Thoracic aorta (tissue), 2 donors: ENCODE data around the gene HOXC4. TPM values are rescaled to one million over a fixed set of nuclear protein-coding genes. Genes with fewer than 3 reads are reported as not detected.

Experiments
- ATAC-seq: fragments of 150-250 bp; one replicate; pipeline ENCODE4 v1.8.0; 2017; ENCODE audit warnings: low read depth; ENCODE audit not compliant: insufficient number of reproducible peaks, low FRiP score
- DNase-seq: peaks from one replicate; pipeline ENCODE4 v3.0.0-alpha.2; 2020; ENCODE audit warnings: low spot score
- H3K27ac ChIP-seq, 2 donors: fragments of 200-600 bp; sonication (generic); 1 replicate in 1 of 2; 2 replicates in 1 of 2; pipeline ENCODE4 v1.5.1; 2016; ENCODE audit warnings: mild to moderate bottlenecking in 2 of 2, moderate library complexity in 2 of 2
- H3K27me3 ChIP-seq: fragments of 200-600 bp; sonication (generic); replicated peaks from 2 replicates; pipeline ENCODE4 v1.6.0; 2016; ENCODE audit warnings: mild to moderate bottlenecking; ENCODE audit not compliant: insufficient read depth
- H3K36me3 ChIP-seq: fragments of 200-600 bp; sonication (generic); one replicate; pipeline ENCODE4 v1.5.1; 2016
- H3K4me1 ChIP-seq, 2 donors: fragments of 200-600 bp; sonication (generic); 1 replicate in 1 of 2; 2 replicates in 1 of 2; pipeline versions ENCODE4 v1.5.1 to v1.6.0; 2016; ENCODE audit warnings: low read depth in 2 of 2, mild to moderate bottlenecking in 1 of 2; ENCODE audit not compliant: control insufficient read depth in 1 of 2
- H3K4me3 ChIP-seq: fragments of 200-600 bp; sonication (generic); 2 replicates; pipeline ENCODE4 v1.5.1; 2016; ENCODE audit warnings: mild to moderate bottlenecking
- H3K9me3 ChIP-seq: fragments of 200-600 bp; sonication (generic); 2 replicates; pipeline ENCODE4 v1.5.1; 2016
- total RNA-seq, 2 donors: library from RNA; depleted of rRNA; stranded (reverse); fragments of >200 nt; gene quantifications; one replicate each; pipeline versions ENCODE4 v1.1.0 to v1.2.3, GENCODE V29; 2016
- TF ChIP-seq, protein P1 (sequence below): fragments of 200-600 bp; sonication (generic); IDR thresholded peaks from one replicate; pipeline ENCODE4 v1.5.1; 2019; ENCODE audit warnings: antibody characterized with exemption

The HOXC4 gene
- total RNA-seq, 2 donors from 2014 or later: 1.2 TPM; not detected in 1

DNA sequence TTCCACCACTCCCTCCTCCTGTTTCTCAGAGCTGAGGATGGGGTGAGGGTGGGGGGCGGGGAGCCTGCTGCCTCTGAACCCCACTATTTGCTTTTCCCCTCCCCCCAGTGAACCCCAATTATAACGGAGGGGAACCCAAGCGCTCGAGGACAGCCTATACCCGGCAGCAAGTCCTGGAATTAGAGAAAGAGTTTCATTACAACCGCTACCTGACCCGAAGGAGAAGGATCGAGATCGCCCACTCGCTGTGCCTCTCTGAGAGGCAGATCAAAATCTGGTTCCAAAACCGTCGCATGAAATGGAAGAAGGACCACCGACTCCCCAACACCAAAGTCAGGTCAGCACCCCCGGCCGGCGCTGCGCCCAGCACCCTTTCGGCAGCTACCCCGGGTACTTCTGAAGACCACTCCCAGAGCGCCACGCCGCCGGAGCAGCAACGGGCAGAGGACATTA lies 1.1 kb downstream of the HOXC4 start:
- ATAC-seq (no peak), DNase-seq (no peak)
- H3K4me1 ChIP-seq: peaks cover 7 to 18% of the 10 kb centered on the region in 2 donors
- H3K4me3 ChIP-seq: peak overlapping the region; percentile 75
- no peaks in the 10 kb centered on the region for H3K27me3 ChIP-seq
- no peaks in the 10 kb centered on the region for H3K9me3 ChIP-seq
- no peaks in the 10 kb centered on the region for H3K36me3 ChIP-seq
- H3K27ac ChIP-seq: no peak overlapping the region
- TF ChIP-seq, protein P1, sequence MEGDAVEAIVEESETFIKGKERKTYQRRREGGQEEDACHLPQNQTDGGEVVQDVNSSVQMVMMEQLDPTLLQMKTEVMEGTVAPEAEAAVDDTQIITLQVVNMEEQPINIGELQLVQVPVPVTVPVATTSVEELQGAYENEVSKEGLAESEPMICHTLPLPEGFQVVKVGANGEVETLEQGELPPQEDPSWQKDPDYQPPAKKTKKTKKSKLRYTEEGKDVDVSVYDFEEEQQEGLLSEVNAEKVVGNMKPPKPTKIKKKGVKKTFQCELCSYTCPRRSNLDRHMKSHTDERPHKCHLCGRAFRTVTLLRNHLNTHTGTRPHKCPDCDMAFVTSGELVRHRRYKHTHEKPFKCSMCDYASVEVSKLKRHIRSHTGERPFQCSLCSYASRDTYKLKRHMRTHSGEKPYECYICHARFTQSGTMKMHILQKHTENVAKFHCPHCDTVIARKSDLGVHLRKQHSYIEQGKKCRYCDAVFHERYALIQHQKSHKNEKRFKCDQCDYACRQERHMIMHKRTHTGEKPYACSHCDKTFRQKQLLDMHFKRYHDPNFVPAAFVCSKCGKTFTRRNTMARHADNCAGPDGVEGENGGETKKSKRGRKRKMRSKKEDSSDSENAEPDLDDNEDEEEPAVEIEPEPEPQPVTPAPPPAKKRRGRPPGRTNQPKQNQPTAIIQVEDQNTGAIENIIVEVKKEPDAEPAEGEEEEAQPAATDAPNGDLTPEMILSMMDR: no peak

- Histone ChIP-seq H3K36me3 (no peaks in the 10 kb centered on the region), H3K27me3 (no peaks in the 10 kb centered on the region), H3K27ac (no peak overlapping the region), H3K4me3 (no peak overlapping the region), H3K9me3 (no peaks in the 10 kb centered on the region), H3K4me1 (peaks cover 7 to 18% of the 10 kb centered on the region in 2 donors)
- DNase-seq (no peak), ATAC-seq (no peak)
- TF ChIP-seq, protein P1: no peak
Observed at GRCh38 chr12:54055552-54055951, 1.9 kb downstream of the HOXC4 start.

DNA sequence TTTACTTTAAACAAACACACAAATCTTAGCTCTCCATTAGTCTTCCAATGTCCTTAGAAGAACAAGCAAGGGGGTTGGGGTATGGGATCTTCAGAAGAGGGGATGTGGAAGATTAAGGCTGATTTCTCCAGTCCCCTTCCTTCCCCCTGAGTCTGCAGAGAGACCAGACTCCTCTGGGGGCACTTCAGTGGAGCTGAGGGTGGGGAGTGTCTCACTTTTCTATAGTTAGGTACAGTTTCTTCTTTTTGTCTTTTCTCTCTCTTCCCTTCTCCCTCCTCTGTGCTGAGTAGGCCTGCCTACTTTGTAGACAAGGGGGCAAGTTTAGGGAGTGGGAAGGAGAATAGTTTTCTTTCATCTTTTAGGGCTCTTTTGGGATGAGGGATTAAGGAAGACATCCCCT lies 2.5 kb downstream of the HOXC4 start:
- Histone ChIP-seq H3K27me3 (no peaks in the 10 kb centered on the region), H3K4me3 (no peak overlapping the region), H3K27ac (no peak overlapping the region), H3K9me3 (no peaks in the 10 kb centered on the region), H3K4me1 (peaks cover 7 to 18% of the 10 kb centered on the region in 2 donors), H3K36me3 (no peaks in the 10 kb centered on the region)
- ATAC-seq (no peak), DNase-seq (no peak)
- TF ChIP-seq, protein P1: no peak

DNA sequence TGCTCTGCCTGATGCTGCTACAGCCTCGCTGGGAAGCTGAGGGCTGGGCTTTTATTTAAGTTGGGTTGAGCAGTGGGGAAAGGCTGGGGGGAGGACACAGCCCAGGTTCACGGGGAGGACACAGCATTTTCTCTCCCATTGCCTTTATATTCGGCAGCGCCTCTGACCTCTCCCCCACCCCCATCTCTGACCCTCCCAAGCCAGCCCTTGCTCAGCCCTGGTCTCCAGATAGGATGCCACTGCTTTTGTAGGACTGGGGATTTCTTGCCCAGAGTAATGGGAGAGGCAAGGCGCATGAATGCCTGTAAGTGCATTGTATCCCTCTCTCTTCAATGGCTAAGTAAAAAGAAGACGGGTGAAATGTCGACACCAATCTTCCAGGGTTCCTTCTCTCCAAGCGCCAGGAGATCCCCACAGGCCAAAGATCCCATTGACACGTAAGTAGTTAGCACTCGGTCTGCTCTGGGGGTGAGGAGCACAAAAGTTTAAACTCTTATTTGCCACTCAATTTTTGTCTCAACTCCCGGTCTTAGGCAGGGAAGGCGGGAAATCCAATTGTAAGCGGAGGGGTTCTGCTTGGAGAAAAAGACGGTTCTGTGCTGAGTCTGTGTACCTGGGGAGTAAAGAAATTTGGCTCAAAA lies 4.6 kb downstream of the HOXC4 start:
- Histone ChIP-seq H3K36me3 (no peaks in the 10 kb centered on the region), H3K27ac (no peak overlapping the region), H3K4me3 (no peak overlapping the region), H3K27me3 (no peaks in the 10 kb centered on the region), H3K4me1 (peaks cover 7 to 8% of the 10 kb centered on the region in 2 donors), H3K9me3 (no peaks in the 10 kb centered on the region)
- DNase-seq: no peak
- TF ChIP-seq, protein P1: no peak
- no peak for ATAC-seq

GRCh38 chr12:54059668-54060067 lies 6.0 kb downstream of the HOXC4 start:
- Histone ChIP-seq H3K4me1 (peaks cover 3 to 6% of the 10 kb centered on the region in 2 donors), H3K4me3 (no peak overlapping the region), H3K27me3 (no peaks in the 10 kb centered on the region), H3K36me3 (no peaks in the 10 kb centered on the region), H3K27ac (no peak overlapping the region), H3K9me3 (no peaks in the 10 kb centered on the region)
- no peak for ATAC-seq
- TF ChIP-seq, protein P1: no peak
- DNase-seq: no peak
